GM12878 (cell line): ENCODE data around the gene NEU1. TPM values are rescaled to one million over a fixed set of nuclear protein-coding genes. Genes with fewer than 3 reads are reported as not detected.
A peak's percentile ranks its signal among the peaks of the same experiment; 100 is the strongest.

ENCODE experiments used
- BRCA1 ChIP-seq: IDR thresholded peaks from 2 replicates; pipeline ENCODE4 v1.6.1; 2011; ENCODE audit warnings: low read depth, low read length, improper control_type of control experiment
- EZH2 ChIP-seq: IDR thresholded peaks from 2 replicates; pipeline ENCODE4 v1.6.1; 2012; ENCODE audit warnings: low read depth, mild to moderate bottlenecking, control low read depth, inconsistent platforms, low read length, borderline replicate concordance; ENCODE audit not compliant: control insufficient read depth
- FOXK2 ChIP-seq: fragments of 450-650 bp; IDR thresholded peaks from 2 replicates; pipeline ENCODE4 v1.6.1; 2017; ENCODE audit warnings: mild to moderate bottlenecking, moderate library complexity
- HCFC1 ChIP-seq: fragments of 150-350 bp; IDR thresholded peaks from 2 replicates; pipeline ENCODE4 v1.6.1; 2014; ENCODE audit warnings: low read length
- IKZF2 ChIP-seq, 2 experiments: fragments of 450-650 bp; IDR thresholded peaks; 2 replicates each; pipeline ENCODE4 v1.6.1; 2017; ENCODE audit warnings: mild to moderate bottlenecking in 2 of 2, moderate library complexity in 2 of 2
- MEF2A ChIP-seq: IDR thresholded peaks from 2 replicates; pipeline ENCODE4 v1.6.1; 2011; ENCODE audit warnings: low read depth, mild to moderate bottlenecking, low read length, moderate library complexity; ENCODE audit not compliant: insufficient read depth
- MYC ChIP-seq: IDR thresholded peaks from 2 replicates; pipeline ENCODE4 v1.6.1; 2011; ENCODE audit warnings: mild to moderate bottlenecking, low read length, moderate library complexity, inconsistent platforms; ENCODE audit not compliant: insufficient read depth, insufficient replicate concordance, insufficient read length, severe bottlenecking
- SRF ChIP-seq, 2 experiments: IDR thresholded peaks; 2 replicates each; pipeline ENCODE4 v1.6.1; 2011; ENCODE audit warnings: low read depth in 2 of 2, low read length in 2 of 2, mild to moderate bottlenecking in 1 of 2, moderate library complexity in 1 of 2
- SUZ12 ChIP-seq: fragments of 200-600 bp; sonication (generic); IDR thresholded peaks from one replicate; pipeline ENCODE4 v1.6.1; 2018; ENCODE audit warnings: antibody characterized with exemption, mild to moderate bottlenecking; ENCODE audit not compliant: unreplicated experiment
- YY1 ChIP-seq: IDR thresholded peaks from 2 replicates; pipeline ENCODE4 v1.6.1; 2011; ENCODE audit warnings: low read depth, mild to moderate bottlenecking, low read length
- ZNF217 ChIP-seq: fragments of 450-650 bp; IDR thresholded peaks from 2 replicates; pipeline ENCODE4 v1.6.1; 2017; ENCODE audit warnings: antibody characterized with exemption, mild to moderate bottlenecking
- ZNF622 ChIP-seq: fragments of 450-650 bp; IDR thresholded peaks from 2 replicates; pipeline ENCODE4 v1.6.1; 2017; ENCODE audit warnings: mild to moderate bottlenecking, inconsistent platforms
- polyA plus RNA-seq, 11 experiments: library from polyadenylated mRNA; depleted of rRNA in 4 of 11; unstranded in 6 of 11; stranded (reverse) in 5 of 11; fragments of >200 nt; fragmentation: Nextera tagmentation in 4 of 11; fragmentation: Illumina TruSeq in 1 of 11; extraction: Ambion mirVana in 4 of 11; extraction: Trizol in 1 of 11; gene quantifications; 1 replicate in 1 of 11; 2 replicates in 10 of 11; pipeline versions ENCODE4 v1.2.1 to v1.2.3, GENCODE V29; 2011 to 2016; ENCODE audit warnings: inconsistent platforms in 2 of 11, missing spikeins in 2 of 11, low read depth in 1 of 11
- total RNA-seq, 4 experiments: library from RNA; depleted of rRNA in 3 of 4; stranded (reverse); fragments of >200 nt in 3 of 4; fragmentation: Illumina TruSeq in 1 of 4; extraction: Trizol in 1 of 4; gene quantifications; 2 replicates each; pipeline versions ENCODE4 v1.2.1 to v1.2.3, GENCODE V29; 2013 to 2021
- TF ChIP-seq, protein P1 (sequence below), 3 experiments: IDR thresholded peaks in 2 of 3; conservative IDR thresholded peaks in 1 of 3; 2 replicates each; pipeline ENCODE4 v1.5.1; 2011; ENCODE audit warnings: low read depth in 3 of 3, low read length in 3 of 3, mild to moderate bottlenecking in 3 of 3, control low read depth in 2 of 3, moderate library complexity in 2 of 3, inconsistent platforms in 1 of 3, mixed read lengths in 1 of 3; ENCODE audit not compliant: control insufficient read depth in 2 of 3, insufficient read depth in 1 of 3; ENCODE audit errors: extremely low read depth in 1 of 3
- TF ChIP-seq, protein P2 (sequence below): fragments of 450-650 bp; IDR thresholded peaks from 2 replicates; pipeline ENCODE4 v1.6.1; 2016; ENCODE audit warnings: mild to moderate bottlenecking
- TF ChIP-seq, protein P3 (sequence below): fragments of 450-650 bp; IDR thresholded peaks from 2 replicates; pipeline ENCODE4 v1.6.1; 2018; ENCODE audit warnings: borderline replicate concordance, mild to moderate bottlenecking; ENCODE audit not compliant: partially characterized antibody
- TF ChIP-seq, protein P4 (sequence below): fragments of 450-650 bp; conservative IDR thresholded peaks from 2 replicates; pipeline ENCODE4 v1.6.1; 2017; ENCODE audit warnings: mild to moderate bottlenecking, moderate library complexity
- TF ChIP-seq, protein P5 (sequence below): fragments of 450-650 bp; IDR thresholded peaks from 2 replicates; pipeline ENCODE4 v1.6.1; 2016; ENCODE audit warnings: mild to moderate bottlenecking
- TF ChIP-seq, protein P6 (sequence below): IDR thresholded peaks from 2 replicates; pipeline ENCODE4 v1.6.1; 2012; ENCODE audit warnings: low read depth, low read length, improper control_type of control experiment

Gene NEU1
- total and polyA plus RNA-seq, 10 of the 15 experiments (the other 5 are each of a cell fraction or from before 2014, with no cell fraction given): 7.2 to 26.9 (median 21.6) TPM

DNA sequence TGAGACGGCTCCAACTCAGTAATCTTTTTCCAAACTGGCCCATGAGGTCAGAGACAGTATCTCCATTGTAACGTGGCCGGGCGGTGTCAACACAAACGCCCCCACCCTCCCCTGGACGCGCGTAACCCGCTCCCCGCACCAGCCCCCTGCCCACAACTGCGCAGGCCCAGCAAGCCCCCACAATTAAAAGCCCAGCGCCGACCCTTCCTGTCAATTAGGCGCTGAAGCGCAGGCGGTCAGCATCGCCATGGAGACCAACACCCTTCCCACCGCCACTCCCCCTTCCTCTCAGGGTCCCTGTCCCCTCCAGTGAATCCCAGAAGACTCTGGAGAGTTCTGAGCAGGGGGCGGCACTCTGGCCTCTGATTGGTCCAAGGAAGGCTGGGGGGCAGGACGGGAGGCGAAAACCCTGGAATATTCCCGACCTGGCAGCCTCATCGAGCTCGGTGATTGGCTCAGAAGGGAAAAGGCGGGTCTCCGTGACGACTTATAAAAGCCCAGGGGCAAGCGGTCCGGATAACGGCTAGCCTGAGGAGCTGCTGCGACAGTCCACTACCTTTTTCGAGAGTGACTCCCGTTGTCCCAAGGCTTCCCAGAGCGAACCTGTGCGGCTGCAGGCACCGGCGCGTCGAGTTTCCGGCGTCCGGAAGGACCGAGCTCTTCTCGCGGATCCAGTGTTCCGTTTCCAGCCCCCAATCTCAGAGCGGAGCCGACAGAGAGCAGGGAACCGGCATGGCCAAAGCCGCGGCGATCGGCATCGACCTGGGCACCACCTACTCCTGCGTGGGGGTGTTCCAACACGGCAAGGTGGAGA is 47.4 kb downstream of the NEU1 start, which contains the start of the genes HSPA1A and HSPA1L (continued):
- TF ChIP-seq, protein P1, sequence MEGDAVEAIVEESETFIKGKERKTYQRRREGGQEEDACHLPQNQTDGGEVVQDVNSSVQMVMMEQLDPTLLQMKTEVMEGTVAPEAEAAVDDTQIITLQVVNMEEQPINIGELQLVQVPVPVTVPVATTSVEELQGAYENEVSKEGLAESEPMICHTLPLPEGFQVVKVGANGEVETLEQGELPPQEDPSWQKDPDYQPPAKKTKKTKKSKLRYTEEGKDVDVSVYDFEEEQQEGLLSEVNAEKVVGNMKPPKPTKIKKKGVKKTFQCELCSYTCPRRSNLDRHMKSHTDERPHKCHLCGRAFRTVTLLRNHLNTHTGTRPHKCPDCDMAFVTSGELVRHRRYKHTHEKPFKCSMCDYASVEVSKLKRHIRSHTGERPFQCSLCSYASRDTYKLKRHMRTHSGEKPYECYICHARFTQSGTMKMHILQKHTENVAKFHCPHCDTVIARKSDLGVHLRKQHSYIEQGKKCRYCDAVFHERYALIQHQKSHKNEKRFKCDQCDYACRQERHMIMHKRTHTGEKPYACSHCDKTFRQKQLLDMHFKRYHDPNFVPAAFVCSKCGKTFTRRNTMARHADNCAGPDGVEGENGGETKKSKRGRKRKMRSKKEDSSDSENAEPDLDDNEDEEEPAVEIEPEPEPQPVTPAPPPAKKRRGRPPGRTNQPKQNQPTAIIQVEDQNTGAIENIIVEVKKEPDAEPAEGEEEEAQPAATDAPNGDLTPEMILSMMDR (IDR thresholded peaks at IDR 0.05 in 2 of 3, conservative IDR thresholded peaks at IDR 0.05 in 1 of 3; ENCODE audit: control insufficient read depth in 2 of 3, extremely low read depth in 1 of 3, insufficient read depth in 1 of 3, low read depth in 3 of 3, low read length in 3 of 3): no peak
- TF ChIP-seq SRF (IDR thresholded peaks at IDR 0.05; ENCODE audit: low read depth in 2 of 2, low read length in 2 of 2): no peak
- no peak for TF ChIP-seq ZNF217
- no peak for TF ChIP-seq ZNF622
- TF ChIP-seq, protein P2, sequence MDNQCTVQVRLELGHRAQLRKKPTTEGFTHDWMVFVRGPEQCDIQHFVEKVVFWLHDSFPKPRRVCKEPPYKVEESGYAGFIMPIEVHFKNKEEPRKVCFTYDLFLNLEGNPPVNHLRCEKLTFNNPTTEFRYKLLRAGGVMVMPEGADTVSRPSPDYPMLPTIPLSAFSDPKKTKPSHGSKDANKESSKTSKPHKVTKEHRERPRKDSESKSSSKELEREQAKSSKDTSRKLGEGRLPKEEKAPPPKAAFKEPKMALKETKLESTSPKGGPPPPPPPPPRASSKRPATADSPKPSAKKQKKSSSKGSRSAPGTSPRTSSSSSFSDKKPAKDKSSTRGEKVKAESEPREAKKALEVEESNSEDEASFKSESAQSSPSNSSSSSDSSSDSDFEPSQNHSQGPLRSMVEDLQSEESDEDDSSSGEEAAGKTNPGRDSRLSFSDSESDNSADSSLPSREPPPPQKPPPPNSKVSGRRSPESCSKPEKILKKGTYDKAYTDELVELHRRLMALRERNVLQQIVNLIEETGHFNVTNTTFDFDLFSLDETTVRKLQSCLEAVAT: peak; percentile 51; the same call in 1 of the 2 replicates
- no peak for TF ChIP-seq MEF2A
- TF ChIP-seq, protein P3, sequence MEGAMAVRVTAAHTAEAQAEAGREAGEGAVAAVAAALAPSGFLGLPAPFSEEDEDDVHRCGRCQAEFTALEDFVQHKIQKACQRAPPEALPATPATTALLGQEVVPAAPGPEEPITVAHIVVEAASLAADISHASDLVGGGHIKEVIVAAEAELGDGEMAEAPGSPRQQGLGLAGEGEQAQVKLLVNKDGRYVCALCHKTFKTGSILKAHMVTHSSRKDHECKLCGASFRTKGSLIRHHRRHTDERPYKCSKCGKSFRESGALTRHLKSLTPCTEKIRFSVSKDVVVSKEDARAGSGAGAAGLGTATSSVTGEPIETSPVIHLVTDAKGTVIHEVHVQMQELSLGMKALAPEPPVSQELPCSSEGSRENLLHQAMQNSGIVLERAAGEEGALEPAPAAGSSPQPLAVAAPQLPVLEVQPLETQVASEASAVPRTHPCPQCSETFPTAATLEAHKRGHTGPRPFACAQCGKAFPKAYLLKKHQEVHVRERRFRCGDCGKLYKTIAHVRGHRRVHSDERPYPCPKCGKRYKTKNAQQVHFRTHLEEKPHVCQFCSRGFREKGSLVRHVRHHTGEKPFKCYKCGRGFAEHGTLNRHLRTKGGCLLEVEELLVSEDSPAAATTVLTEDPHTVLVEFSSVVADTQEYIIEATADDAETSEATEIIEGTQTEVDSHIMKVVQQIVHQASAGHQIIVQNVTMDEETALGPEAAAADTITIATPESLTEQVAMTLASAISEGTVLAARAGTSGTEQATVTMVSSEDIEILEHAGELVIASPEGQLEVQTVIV: no peak
- TF ChIP-seq YY1: 0 out of 2 replicates have a peak, but pooled peaks have one; percentile 7
- TF ChIP-seq HCFC1: no peak
- no peak for TF ChIP-seq SUZ12
- no peak for TF ChIP-seq FOXK2
- TF ChIP-seq BRCA1: no peak
- no peak for TF ChIP-seq EZH2
- TF ChIP-seq, protein P4, sequence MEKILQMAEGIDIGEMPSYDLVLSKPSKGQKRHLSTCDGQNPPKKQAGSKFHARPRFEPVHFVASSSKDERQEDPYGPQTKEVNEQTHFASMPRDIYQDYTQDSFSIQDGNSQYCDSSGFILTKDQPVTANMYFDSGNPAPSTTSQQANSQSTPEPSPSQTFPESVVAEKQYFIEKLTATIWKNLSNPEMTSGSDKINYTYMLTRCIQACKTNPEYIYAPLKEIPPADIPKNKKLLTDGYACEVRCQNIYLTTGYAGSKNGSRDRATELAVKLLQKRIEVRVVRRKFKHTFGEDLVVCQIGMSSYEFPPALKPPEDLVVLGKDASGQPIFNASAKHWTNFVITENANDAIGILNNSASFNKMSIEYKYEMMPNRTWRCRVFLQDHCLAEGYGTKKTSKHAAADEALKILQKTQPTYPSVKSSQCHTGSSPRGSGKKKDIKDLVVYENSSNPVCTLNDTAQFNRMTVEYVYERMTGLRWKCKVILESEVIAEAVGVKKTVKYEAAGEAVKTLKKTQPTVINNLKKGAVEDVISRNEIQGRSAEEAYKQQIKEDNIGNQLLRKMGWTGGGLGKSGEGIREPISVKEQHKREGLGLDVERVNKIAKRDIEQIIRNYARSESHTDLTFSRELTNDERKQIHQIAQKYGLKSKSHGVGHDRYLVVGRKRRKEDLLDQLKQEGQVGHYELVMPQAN: peak; percentile 52; the same call in 1 of the 2 replicates
- TF ChIP-seq, protein P5, sequence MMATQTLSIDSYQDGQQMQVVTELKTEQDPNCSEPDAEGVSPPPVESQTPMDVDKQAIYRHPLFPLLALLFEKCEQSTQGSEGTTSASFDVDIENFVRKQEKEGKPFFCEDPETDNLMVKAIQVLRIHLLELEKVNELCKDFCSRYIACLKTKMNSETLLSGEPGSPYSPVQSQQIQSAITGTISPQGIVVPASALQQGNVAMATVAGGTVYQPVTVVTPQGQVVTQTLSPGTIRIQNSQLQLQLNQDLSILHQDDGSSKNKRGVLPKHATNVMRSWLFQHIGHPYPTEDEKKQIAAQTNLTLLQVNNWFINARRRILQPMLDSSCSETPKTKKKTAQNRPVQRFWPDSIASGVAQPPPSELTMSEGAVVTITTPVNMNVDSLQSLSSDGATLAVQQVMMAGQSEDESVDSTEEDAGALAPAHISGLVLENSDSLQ: peak; percentile 52; the same call in 1 of the 2 replicates
- TF ChIP-seq, protein P6, sequence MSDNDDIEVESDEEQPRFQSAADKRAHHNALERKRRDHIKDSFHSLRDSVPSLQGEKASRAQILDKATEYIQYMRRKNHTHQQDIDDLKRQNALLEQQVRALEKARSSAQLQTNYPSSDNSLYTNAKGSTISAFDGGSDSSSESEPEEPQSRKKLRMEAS: no peak
- no peak for TF ChIP-seq MYC
- TF ChIP-seq IKZF2 (IDR thresholded peaks at IDR 0.05): peak in 1 of 2 experiments; percentile 27; a peak in 1 of 4 replicates
